HCT116 (cell line): ENCODE measurements around the gene C13orf46.

Experiments
- EZH2 ChIP-seq: fragments of 200-600 bp; sonication (generic); IDR thresholded peaks from 2 replicates; pipeline ENCODE4 v1.6.1; 2017; ENCODE audit warnings: antibody characterized with exemption, mixed run types
- EZH2phosphoT487 ChIP-seq: fragments of 200-600 bp; IDR thresholded peaks from 2 replicates; pipeline ENCODE4 v1.6.1; 2018; ENCODE audit warnings: antibody characterized with exemption, borderline replicate concordance
- POLR2A ChIP-seq: IDR thresholded peaks from 2 replicates; pipeline ENCODE4 v1.7.0; 2011; ENCODE audit warnings: borderline replicate concordance; ENCODE audit not compliant: insufficient read depth, insufficient read length; ENCODE audit errors: extremely low read depth

DNA sequence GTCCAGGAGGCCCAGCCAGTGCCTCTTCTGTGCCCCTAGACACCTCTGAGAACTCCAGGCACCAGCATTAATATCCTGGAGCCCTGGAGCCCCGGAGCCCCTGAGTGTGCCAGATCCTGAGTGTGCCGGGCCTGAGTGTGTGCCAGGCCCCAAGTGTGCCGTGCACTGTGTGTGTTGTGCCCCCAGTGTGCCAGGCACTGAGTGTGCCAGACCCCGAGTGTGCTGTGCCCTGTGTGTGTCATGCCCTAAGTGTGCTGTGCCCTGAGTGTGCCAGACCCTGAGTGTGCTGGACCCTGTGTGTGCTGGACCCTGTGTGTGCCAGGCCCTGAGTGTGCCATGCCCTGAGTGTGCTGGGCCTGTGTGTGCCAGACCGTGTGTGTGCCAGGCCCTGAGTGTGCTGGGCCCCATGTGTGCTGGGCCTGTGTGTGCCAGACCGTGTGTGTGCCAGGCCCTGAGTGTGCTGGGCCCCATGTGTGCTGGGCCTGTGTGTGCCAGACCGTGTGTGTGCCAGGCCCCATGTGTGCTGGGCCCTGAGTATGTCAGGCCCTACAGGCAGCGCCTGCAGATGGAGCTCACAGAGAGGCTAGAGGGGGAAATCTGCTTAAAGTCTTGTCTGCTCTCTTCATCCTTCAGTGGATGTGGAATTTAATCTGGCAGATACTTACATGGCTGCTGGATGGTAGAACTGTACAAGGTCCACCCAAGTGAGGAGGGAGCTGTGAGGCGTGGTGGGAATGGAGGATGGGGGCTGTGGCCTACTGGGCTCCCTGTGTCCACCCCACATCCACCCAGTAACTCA, 53.9 kb downstream of the C13orf46 start:
- TF ChIP-seq EZH2phosphoT487 (no peak), EZH2 (no peak), POLR2A (no peak)
